CD4-positive, alpha-beta T cell treated with Interleukin-4 for 4 hours (primary cell): Measurements from ENCODE around the gene UST.

Experiments used
- DNase-seq: peaks from one replicate; pipeline ENCODE4 v3.0.0-alpha.2; 2020

UST gene

DNA sequence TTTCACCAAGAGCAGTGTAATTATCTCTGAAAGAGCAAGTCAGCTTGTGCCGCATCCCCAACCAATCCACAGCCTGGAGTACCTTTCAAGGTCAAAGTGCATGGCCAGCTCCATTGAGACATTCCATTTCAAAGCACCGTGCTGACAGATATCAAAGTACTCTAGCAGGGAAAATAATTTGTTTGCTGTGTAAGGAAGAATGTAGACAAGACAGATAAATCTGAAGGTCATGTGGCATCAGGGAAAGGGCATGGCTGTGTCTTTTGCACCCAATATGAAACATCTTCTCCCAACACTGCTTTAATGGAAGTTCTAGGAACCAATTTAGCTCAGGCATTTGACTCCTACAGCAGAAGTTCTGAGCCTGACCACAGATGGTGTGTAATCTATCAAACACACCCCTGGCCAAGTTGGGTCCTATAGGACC, 328.0 kb downstream of the UST start:
- DNase-seq = no peak

DNA sequence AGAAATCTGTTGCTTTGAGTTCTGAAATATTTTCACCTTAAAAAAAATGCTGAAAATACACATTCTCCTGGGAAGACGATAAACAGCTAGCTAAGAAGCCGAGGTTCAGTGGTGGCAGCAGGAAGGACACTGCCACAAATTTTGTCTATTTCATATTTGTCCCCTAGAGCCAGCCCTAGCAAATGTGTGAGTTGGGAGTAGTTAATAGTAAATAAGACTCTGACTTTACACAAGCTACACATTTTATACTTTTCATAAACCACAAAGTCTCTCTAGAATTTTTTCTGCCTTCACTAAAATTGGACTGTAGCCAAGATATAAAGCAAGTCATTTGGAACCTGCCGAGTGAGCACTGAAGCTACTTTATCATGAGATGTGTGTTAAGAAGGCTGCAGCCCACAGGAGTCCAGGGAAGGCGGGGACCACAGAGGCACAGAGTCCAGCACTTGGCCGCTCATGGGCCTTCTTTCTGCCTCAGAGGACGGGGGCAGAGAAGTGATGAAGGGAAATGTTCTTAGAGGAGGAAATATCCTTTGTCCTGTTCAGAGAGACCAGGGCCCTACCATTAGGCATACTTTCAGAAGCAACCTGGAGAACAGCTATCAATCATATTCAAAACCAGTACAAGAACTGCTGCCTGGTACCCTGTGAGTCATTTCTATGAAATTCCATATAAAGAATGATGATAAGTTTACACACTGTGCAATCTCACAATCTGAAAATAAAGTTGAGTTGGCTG, 329.0 kb downstream of the UST start:
- peak; percentile 41 for DNase-seq

DNA sequence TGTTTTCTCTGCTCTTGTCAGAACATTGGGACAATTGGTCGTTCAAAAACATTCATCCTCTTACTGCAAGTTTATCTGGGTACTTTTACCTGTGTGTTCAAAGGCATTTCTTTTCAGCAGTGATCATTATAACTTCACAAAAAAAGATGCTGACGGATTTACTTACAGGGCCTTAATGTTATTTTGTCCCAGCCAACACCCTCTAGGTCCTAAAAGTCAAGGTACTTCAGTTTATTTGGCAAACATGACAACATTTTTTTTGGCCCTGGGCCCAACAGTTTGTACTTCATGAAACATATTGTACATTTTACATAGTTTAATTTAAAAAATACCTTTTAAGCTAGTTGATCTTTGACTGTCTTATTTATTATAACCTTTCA, 329.5 kb downstream of the UST start:
- no peak for DNase-seq

DNA sequence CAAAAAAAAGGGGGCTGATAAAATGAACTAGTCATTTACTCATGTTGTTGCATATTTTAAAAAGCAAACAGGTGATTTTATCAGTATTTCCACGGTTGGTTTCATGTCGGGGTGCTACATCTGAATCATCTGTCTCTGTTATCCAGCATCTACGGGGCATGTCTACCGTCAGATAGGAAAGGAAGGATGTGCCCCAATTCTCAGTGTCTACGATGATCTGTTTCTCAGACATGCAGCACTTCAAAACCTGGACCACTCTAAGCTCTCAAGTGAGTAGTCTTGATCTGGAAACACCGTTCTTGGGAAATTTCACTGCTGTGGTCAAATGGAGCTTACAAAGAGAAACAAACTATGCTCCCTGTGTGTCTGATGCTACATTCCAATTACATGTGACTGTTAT, 330.4 kb downstream of the UST start:
- DNase-seq = peak; percentile 75

DNA sequence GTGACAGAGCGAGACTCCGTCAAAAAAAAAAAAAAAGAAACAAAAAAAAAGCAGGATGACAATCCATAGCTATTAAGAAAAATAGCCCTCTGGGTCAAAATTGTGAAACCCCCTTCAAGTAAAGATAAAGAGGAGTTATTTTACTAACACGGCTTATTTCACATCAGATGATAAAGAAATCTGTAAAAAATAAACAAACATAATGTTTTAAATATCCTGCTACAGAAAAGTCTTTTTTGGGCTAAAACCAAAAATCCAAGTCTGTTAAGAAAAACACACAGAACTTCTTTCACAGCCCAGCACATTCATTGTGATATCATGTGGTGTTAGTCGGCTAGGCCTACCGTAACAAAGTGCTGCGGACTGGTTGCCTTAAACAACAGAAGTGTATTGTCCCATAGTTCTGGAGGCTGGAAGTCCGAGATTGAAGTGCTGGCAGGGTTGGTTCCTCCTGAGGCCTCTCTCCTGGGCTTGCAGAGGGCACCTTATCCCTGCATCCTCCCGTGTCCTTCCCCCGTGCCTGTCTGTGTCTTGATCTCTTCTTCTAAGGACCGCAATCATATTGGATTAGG, 331.5 kb downstream of the UST start:
- no peak for DNase-seq

DNA sequence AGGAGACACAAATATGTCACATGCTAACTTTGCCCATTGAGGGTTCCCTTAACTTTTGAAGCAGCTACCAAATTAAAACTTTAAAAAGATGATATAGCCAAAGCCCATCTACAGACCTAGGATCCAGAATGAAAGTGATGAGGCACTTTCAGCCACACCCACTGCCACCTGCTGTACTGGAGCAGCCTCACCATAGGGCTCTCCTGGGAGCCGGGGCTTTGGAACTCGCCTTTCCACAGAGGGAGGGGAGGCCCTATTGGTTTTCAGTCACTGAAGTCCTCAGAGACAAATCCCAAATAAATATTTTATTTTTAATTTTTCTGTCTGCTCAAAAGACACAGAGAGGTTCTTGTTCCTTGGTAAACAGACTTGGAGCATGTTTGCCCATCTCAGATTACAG, 332.6 kb downstream of the UST start:
- DNase-seq = no peak

DNA sequence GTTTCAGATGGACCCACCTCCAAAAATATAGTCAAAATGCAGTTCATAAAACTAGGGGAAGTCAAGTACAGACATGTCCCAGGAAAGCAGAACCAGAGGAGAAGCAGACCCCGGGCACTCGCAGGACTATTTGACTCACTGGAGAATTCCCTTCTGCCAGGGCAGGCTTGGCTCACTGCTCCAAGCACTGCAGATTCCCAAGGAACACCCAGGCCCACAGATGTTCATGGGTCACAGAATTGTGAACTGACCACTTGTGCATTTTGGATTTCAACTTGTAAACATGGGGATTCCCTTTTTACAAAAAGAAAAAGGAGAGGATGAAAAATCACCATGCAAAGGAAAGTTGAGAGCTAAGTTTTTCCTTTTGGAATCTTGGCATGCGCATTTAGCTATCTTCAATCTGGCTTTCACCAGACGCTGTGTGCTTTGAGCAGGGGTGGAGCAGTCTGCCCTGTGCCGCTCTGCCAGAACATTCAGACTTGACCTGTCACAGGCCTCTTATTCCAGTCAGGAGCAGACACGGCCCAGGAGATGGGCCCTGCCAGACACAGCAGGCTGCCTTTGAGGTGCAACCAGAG, 333.2 kb downstream of the UST start:
- no peak for DNase-seq

DNA sequence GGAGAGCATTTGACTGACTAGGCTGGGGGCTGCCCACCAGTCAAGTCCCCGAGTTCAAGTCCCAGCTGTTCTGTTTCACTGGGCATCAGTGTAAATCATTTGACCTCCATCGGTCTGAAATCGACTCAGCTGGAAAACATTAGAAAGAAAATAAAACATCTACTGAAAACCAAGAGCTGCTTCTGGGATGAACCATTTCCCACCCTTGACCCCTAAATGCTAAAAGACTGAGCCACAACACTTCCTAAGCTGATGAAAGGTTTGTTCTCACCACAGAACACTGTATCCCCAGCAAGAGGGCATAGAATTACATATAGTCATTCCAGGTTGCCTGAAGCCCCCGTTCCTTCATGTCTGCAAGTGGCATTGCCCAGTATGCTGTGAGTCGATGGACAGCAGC, 333.7 kb downstream of the UST start:
- DNase-seq = no peak

DNA sequence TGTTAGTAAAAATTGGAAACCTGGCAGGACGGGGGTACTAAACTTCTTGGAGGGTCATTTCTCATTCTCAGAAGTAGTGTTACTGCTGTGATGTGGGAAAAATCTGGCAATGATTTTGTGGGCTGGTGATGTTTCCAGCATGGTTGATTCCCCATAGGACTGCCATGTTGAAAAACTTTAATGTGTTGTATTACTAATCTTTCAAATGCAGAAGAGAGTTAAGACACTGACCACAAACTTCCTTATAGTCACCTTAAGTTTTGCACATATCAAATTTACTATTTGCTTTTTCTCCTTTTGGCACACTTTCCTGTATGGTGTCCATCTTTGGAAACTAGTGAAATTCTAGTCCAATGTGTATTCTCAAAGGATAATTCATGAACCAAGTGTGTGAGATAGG, 334.5 kb downstream of the UST start:
- no peak for DNase-seq

DNA sequence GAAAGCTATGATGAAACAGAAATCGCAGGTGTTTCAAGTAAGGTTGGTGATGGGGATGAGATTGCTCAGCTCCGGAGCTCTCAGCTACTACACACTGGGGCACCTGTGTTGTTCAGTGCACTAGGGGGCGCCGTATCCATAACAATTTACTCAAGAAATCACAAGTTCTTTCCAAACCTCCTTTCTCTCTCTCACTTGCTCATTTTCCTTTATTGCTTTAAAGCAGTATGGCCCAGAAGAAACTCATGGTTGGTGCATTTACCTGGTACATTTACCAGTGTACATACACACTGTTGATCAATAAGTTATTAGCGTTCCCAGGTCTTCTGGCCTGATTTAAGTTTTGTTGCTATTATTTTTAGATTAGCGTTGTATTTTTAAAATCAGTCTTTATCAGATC, 335.5 kb downstream of the UST start:
- peak; percentile 91 for DNase-seq

DNA sequence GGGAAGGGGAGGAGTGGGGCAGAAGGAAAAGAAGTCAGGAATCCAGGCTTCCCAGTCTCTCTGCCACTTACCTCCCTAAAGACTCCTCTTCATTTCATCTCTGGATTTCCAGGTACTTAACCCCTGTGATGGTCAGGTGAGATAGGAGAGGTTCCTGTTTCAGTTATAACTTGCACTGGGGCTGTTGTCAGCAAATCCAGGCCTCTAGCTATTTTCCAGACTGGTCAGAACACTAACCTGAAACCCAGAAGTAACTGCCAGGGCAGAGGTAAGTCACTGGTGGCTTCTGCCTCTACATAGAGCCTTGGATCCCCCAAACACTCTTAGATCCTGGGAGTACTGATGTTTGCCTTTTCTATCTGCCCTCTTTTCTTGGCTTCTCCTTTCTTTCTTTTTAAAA, 337.2 kb downstream of the UST start:
- no peak for DNase-seq

DNA sequence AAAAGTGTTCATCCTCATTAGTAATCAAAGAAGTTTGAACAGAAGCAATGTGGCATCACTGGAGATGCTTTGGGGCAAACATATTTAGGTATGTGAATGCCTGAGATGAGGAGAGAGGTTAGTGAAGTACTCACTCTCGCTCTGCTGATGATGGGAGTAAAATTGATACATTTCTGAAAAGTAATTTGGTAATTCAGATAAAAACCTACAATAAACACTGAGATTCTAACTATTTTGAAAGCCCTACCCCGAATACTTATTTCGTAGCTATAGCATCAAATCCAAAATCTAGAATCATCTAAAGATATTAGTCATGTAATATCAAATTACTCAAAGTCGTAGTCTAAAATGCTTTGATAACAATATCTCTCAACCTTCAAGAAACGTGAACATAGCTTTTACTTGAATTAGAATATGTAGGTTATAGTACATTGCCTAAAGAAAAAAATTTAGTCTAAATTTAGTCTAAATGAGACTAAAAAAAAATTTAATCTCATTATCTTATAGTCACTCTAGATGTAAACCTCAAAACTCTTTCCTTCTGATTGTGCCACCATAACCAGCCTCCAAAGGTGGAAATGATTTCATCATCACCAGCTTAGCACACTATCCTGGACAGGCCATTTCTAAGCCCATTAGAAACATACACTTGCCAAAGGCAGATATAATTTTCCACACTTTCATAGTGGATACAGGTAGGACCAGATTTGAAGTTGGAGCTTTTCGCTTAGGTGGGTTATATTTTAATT, 338.2 kb downstream of the UST start:
- no peak for DNase-seq

DNA sequence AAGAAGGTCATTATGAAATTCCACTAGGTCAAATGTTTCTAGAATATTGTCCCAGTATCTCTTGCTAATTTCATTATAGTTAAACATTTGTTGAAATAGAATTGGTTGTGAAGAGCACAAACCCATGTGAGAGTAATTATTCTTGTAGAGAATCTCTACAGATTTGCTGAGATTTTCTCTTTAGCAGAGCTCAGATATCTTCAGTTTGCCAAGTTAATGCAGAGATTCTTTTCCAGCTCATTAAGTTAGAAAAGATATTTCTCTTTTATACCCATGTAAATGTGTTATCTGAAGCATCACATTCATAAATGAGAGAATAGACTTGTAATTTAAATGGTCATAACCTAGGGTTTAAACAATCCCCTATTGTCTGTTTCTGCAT, 338.7 kb downstream of the UST start:
- DNase-seq = no peak

DNA sequence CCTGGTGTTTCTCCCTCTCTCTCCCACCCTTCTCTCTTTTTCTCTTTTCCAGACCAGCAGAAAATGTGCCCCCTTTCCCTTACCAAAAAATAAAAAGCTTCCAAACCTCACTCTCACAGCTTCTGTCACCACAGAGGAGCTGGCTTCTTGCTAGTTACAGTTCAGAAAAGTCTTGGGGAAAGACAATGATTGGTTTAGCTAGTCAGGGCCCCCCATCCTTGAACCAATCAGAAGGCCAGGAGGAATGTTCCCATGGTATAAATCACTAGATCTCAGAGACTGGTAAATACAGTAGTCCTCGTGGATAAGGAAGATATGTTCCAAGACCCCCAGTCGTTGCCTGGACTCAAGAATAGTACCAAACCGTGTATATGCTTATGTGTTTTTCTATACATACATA, 339.5 kb downstream of the UST start:
- DNase-seq = no peak

DNA sequence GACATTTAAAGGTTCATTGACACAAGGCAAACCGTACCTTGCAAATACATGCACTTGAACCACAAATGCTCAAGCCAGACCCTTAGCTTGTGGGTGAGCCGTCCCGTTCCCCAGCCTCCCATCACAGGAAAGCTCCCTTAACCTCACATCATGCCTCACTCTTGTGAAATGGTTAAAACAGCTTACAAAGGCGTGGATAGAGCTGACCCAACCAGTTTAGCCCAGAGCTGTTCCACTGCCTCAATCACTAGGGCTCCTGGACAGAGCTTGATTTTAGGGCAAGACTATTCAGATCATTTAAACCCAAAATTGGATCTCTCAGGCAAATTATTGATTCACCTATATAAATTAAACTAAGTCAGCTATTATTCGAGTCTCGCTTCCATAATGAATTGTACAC, 341.1 kb downstream of the UST start:
- no peak for DNase-seq

DNA sequence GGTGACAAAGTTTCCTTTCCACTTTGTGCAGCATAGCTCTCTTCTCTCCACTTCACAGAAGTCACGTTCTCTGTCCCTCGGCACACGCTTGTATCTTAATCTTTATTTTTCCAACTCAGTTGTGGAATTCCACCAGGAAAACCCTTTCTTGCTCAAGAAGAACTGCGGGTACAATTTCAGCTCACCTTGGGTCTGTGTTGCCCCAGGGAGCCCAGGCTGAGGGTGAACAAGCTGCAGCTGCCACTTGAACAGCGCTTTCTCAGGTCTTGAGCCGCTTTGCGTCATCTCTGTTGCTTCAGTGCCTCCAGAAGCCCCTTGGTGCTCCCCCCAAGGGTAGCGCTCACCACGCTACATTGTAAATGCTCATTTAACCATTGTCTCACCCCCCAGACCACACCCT, 341.5 kb downstream of the UST start:
- no peak for DNase-seq

DNA sequence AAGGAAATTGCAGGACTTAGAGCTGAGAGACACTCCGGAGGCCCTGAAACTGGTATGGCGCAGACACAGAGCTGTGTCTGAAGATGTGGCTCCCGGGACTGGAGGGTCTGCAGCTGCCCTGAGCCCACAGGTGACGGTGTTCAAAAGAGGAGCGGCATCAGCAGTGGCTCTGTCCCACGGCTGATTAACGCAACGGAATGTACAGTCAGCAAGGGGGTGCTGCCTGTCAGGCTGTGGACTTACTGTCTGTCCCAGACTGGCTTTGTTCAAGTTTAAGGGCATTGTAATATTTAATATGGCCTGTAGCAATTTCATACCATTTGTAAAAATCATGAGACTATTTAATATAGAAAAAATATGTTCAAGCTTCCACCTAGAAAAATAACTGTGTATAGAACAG, 342.7 kb downstream of the UST start:
- DNase-seq = no peak

DNA sequence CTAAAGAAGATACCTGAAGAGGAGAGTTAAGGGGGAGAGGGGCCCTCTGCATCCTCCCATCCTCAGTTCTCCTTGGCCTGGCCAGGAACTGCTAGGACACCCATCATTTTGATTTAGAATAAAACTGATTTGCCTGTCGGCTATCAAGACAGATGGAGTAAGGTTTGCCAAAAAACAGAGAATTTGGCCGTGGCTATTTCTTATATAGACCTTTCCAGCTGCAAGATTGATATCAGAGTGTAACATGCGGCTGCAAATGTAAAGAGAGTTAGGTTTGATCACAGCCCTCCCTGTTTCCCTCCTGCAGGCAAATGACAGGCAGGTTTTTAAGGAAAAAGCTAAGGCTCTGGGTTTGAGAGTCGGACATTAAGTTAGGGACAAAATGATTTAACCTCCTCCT, 344.1 kb downstream of the UST start:
- DNase-seq = no peak

DNA sequence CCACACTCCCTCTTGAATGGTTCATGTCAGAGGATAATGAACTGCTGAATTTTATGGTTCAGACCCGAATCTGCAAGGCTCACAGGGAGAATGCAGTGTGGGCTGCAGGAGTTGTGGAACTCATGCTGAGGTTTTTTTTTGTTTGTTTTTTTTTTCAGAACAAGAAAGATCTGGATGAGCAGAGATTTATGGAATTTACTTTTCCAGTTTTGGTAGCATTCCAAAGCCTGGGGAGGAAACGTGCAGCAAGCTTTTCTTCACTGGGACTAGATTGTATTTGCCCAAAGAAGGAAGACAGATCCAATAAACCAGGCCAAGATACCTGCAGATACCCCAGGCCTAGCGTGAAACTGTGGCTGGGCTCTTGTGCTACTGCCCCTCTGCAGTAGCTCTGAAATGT, 346.8 kb downstream of the UST start:
- no peak for DNase-seq

DNA sequence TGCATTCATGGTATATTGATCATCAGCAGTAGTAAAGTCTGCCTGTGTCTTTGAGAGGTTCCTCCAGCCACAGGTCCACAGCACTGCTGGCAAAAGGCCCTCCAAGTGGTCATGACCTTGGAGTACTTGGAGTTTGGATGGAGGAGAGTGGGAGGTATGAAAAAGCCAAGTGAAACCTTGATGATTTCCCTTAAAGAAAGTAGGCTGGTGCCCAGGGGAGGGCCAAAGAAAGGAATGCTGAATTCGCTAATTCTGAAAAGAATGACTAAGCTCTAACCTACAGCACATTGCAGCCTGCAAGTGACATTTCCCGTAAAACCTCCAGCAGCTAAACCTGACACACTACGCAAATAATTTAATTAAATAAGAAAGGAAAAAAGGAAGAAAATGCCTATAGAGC, 347.3 kb downstream of the UST start:
- peak; percentile 49 for DNase-seq

DNA sequence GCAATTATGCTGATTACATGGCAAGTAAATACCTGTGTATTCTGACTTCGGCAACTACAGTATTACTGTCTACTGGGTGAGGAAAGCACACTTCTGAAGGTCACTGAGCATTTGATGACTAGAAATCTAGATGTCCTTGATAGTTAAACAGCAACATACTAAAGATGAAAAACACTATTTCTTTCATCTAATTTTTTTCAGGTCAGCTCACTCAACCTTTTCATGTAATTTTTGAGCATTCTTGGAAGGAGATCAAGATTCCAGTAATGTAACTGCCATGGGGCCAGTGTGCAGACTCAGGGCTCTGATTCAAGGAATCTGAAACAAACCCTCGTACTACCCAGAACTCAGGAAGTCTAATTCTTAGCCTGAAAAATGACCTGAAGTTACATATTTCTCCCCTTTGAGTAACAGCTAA, 348.1 kb downstream of the UST start:
- DNase-seq = peak; percentile 49

DNA sequence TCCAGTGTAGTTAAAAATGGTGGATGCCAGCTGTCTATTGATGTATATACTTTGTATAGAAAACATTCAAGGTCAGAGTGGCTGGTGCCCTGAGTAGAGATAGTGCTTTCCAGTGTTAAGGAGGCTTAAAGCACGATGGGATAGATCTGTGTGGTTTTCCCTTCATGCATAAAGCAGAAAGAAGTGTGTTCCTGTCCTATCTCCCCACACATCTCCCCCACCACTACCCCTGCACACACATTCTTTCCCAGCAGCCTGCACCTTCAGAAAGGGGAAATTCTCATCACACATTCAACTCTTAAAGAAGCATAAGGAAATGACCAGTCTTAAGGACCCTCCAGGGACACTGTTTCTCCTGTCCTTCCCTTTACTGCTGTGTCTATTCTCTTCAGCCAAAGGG, 349.0 kb downstream of the UST start:
- DNase-seq = no peak

DNA sequence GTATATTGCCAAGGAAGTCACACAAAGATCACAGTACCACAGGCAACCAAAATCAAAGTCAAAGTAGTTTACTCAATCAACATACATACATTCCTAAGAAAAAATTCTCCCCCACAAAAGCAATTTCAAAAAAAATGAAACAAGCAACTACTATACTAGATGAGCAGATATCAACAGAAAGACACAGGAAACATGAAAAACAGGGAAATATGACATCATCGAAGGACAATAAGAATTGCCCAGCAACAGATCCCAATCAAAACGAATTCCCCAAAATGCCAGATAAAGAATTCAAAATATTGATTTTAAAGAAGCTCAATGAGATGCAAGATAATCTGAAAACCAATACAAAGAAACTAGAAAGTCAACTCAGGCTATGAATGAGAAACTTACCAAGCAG, 351.0 kb downstream of the UST start:
- DNase-seq = no peak

DNA sequence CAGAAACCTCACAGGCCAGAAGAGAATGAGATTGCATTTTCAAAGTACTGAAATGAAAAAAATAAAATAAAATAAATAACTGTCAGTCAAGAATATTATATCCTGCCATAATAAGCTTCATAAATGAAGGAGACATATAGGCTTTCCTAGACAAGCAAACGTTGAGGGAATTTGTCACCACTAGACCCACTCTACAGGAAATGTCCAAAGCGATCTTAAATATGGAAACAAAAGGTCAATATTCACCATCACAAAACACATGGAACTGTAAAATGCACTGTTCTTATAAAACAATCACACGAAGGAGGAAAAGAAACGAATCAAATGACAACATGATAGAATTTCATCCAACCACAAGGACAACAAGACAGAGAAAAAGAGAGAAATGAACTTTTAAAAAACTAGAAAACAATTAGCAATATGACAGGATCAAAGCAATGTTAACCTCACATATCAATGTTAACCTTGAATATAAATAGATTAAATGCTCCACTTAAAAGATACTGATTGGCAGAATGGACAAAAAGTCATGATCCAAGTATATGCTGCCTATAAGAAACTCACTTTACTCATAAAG, 352.0 kb downstream of the UST start:
- no peak for DNase-seq
